VCaP (cell line): ENCODE results near the gene KRT32.
A peak's percentile ranks its signal among the peaks of the same experiment; 100 is the strongest.
"Not testable (repeated sequence)": the region's sequence is repeated elsewhere in the genome, so short reads cannot be mapped to it uniquely, and the experiment has no call there.

Experiments used
- H3K27ac ChIP-seq: fragments of 450-650 bp; 2 replicates; pipeline ENCODE4 v1.5.1; 2017
- TF ChIP-seq, protein P1 (sequence below): fragments of 450-650 bp; conservative IDR thresholded peaks from 2 replicates; pipeline ENCODE4 v1.5.1; 2017; ENCODE audit warnings: mild to moderate bottlenecking, moderate library complexity

Gene KRT32

DNA sequence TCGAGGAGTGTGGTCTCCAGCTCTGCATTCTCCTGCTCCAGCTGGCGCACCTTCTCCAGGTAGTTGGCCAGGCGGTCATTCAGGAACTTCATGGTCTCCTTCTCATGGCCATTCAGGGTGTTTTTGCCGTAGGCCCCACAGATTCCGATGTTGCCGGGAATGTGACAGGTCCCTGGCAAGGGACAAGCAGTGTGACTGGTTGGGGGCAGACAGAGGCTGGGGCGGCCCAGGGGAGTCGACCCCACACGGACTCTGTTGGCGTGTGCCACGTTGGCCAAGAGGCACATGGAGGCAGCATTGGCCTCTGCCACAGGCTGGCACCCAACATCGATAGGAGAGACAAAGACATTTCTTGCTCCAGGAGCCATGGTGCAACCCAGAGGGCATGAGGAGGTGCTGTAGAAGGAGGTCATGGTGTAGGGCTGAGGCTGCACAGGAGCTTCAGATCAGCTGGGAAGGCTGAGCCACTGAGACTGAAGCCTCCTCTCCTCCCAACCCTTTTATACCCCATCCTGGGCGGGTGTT, 43.0 kb downstream of the KRT32 start, which contains the start of gene KRT37:
Gene KRT37, minus strand, starts transcription at position 475 of the 525 bp plus-strand sequence. Its CDS starts 62 bp downstream, at position 413.
- no peak within 1 kb of the TSS for H3K27ac ChIP-seq
- TF ChIP-seq, protein P1, sequence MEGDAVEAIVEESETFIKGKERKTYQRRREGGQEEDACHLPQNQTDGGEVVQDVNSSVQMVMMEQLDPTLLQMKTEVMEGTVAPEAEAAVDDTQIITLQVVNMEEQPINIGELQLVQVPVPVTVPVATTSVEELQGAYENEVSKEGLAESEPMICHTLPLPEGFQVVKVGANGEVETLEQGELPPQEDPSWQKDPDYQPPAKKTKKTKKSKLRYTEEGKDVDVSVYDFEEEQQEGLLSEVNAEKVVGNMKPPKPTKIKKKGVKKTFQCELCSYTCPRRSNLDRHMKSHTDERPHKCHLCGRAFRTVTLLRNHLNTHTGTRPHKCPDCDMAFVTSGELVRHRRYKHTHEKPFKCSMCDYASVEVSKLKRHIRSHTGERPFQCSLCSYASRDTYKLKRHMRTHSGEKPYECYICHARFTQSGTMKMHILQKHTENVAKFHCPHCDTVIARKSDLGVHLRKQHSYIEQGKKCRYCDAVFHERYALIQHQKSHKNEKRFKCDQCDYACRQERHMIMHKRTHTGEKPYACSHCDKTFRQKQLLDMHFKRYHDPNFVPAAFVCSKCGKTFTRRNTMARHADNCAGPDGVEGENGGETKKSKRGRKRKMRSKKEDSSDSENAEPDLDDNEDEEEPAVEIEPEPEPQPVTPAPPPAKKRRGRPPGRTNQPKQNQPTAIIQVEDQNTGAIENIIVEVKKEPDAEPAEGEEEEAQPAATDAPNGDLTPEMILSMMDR = no peak

DNA sequence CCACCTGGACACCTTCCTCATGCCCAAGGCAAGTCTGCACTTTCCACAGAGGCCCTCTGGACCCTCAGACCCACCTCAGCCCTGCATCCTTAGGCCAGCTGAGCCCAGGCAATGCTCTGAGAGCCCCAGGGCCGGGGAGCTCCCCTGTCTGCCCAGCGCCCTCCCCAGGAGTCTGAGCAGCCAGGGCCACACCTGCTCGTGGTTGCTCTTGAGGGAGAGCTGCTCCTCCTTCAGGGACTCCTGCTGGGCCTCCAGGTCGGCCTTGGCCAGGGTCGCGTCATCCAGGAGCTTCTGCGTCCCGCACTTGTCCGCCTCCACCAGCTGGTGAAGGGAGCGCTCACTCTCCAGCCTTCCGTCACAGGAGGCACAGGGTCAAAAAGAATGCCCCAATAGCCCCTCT, 44.6 kb downstream of the KRT32 start:
- H3K27ac ChIP-seq = not testable (repeated sequence)

DNA sequence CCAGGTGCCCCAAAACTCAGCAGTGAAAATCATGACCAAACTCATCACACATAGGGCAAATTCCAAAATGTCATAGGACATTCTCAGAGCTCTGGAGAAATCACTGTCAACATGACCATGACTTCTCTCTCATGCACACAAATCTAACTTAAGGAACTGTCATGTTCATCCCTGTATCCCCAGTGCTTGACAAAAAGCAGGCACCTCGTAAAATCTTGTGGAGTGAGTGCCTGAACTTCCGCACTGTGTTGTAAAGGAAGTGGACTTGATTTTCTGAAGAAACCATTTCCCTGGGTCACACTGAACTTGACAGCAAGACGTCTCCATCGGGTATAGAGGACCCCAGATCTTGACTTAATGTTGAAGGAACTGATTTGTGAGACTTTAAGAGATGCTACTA, 45.6 kb downstream of the KRT32 start:
- TF ChIP-seq, protein P1 = no peak
- peak overlapping the region; percentile 49 for H3K27ac ChIP-seq

DNA sequence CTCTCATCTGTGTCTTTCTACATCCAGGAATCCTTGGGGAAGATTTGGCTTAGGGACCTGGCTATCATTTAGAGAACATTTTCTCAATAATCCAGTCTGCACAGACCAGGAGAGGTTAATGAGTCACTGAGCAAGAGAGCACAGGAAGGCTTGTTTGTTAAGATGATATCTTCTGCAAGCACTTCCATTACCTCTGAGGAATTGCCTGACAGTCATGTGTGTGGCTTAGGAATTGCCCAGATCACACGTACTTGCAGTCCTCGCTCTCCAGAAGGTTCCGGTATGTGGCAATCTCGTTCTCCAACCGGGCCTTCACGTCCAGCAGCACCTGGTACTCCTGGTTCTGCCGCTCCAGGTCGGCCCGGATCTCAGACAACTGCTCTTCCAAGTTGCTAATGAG, 46.1 kb downstream of the KRT32 start:
- TF ChIP-seq, protein P1 = no peak

DNA sequence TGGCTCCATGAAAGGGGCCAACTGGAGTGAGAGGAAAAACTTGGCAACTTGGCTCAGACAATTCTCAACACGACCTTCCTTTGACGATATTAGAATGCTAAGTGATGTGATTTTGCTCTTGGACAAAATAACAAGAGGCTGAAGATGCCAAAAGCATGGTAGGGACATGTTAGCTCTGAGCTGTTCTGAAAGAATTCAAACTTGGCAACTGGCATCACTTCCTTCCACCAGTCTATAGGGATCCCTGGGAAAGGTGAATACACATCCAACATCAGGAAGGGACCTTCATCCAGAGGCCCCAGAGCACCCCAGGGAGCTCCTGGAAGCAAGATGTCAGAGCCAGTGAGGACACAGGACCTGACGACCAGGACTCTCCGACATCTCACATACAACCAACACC, 47.1 kb downstream of the KRT32 start:
- no peak overlapping the region for H3K27ac ChIP-seq
- TF ChIP-seq, protein P1 = no peak

More for the DNA sequence above, 46.1 kb downstream of the KRT32 start:
- peak overlapping the region; percentile 49 for H3K27ac ChIP-seq

DNA sequence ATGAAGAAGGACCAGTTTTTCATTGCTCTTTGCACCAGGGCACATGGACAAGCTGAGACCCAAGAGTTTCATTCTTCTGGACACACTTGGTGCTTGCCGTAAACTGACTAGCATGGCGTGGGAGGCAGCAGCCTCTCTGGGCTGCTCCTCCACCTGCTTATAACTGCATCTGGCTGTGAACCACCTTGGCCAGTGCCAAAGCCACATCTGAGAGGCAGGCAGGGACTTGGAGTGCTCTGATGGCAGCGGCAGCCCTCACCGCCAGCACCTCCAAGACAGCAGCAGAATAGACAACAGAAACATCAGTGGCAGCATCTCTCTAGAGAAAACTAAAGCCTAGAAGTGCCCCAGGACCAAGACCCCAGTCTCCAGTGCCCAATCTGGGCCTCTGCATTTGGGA, 47.5 kb downstream of the KRT32 start:
- TF ChIP-seq, protein P1 = no peak
- no peak overlapping the region for H3K27ac ChIP-seq

DNA sequence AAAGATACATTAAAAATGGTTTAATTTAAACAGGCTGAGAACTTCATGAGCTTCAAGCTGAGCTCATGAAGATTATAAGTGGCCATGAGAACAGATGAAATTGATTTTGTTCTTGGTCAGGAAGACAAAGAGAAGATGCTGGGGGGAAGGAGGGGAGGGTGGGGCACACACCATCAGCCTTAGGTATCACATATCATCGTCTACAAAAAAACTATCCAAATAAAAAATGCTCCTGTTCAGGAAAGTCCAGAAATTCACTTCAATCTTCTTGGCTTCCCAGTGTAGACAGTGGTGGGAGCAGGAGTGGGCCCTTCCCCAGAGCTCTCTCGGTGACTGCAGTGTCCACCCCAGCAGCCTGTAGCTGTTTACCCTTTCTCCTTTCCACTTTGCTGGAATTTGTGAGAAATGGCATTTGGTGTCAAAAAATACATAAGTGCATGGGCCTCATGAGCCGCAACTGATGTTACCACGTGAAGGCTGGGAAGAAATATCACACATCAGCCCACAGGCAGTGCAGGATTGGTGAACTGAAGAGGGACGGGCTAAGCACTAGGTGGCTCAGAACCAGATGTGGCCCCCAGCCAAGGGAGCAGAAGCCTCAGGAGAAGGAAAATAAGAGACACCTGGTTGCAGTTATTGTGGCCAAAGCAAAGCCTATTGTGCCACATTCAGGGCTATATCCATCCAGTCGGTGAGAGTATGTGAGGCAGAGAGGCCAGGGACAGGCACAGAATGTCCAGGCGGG, 48.9 kb downstream of the KRT32 start:
- TF ChIP-seq, protein P1 = no peak
- no peak overlapping the region for H3K27ac ChIP-seq

DNA sequence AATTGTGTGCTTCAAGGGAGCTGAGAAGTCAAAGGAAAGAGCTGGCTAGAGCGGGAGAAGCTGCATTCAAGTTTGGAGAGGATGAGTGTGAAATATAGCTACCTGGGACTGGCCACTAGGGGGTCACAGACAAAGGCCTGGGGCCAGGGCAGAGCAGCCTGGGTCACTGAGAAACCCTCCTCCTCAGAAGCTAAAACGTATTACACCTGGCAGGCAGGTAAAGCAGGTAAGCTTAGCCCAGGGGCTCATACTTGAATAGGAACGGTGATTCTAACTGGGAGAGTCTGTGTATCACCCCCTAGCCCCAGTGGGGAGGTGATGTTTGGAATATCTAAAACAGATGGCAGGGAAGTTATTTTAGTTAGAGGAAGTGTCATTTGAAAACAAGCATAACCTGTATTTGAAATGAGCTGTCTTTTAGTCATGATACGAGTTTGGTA, 49.6 kb downstream of the KRT32 start:
- H3K27ac ChIP-seq = no peak overlapping the region
- TF ChIP-seq, protein P1 = peak; percentile 72
